ENCODE measurements around the gene TAF11L3. TPM values are rescaled to one million over a fixed set of nuclear protein-coding genes. Genes with fewer than 3 reads are reported as not detected.
"Not testable (repeated sequence)": the region's sequence is repeated elsewhere in the genome, so short reads cannot be mapped to it uniquely, and the experiment has no call there.

Gene TAF11L3
- not detected in 2 replicates for total RNA-seq

GRCh38 chr5:17518067-17518466 lies at the start of gene TAF11L3:
TSS of gene TAF11L3 (plus strand) at chr5:17518367.
- H3K36me3 Mint-ChIP-seq (ENCODE audit: low read depth); H3K27me3 Mint-ChIP-seq (ENCODE audit: insufficient read depth); H3K27ac Mint-ChIP-seq; intact Hi-C loops (cut with micrococcal nuclease); H3K4me1 Mint-ChIP-seq (ENCODE audit: low read depth); H3K9me3 Mint-ChIP-seq; DNase-seq (ENCODE audit: low spot score); H3K4me3 Mint-ChIP-seq: not testable (repeated sequence)

- H3K36me3 Mint-ChIP-seq (ENCODE audit: low read depth): no peaks in the 10 kb centered on the region
Observed at GRCh38 chr5:17470064-17470463, 48.1 kb upstream of the TAF11L3 start.

GRCh38 chr5:17475064-17475463 lies 43.1 kb upstream of the TAF11L3 start:
- DNase-seq (ENCODE audit: low spot score); H3K9me3 Mint-ChIP-seq; H3K27me3 Mint-ChIP-seq (ENCODE audit: insufficient read depth); H3K36me3 Mint-ChIP-seq (ENCODE audit: low read depth); H3K4me1 Mint-ChIP-seq (ENCODE audit: low read depth); intact Hi-C loops (cut with micrococcal nuclease); H3K4me3 Mint-ChIP-seq; H3K27ac Mint-ChIP-seq: not testable (repeated sequence)

More at GRCh38 chr5:17470064-17470463, 48.1 kb upstream of the TAF11L3 start:
- Mint-ChIP-seq H3K4me1 (ENCODE audit: low read depth) (no peaks in the 10 kb centered on the region), H3K4me3 (no peak overlapping the region), H3K27ac (no peak overlapping the region), H3K27me3 (ENCODE audit: insufficient read depth) (no peaks in the 10 kb centered on the region), H3K9me3 (peaks cover 8% of the 10 kb centered on the region)
- intact Hi-C loops (cut with micrococcal nuclease): no loop called here
- DNase-seq (ENCODE audit: low spot score): no peak

GRCh38 chr5:17477043-17477442 lies 41.1 kb upstream of the TAF11L3 start:
- Mint-ChIP-seq H3K4me3 (no peak overlapping the region), H3K27ac (no peak overlapping the region), H3K9me3 (no peaks in the 10 kb centered on the region), H3K27me3 (ENCODE audit: insufficient read depth) (no peaks in the 10 kb centered on the region), H3K36me3 (ENCODE audit: low read depth) (no peaks in the 10 kb centered on the region), H3K4me1 (ENCODE audit: low read depth) (no peaks in the 10 kb centered on the region)
- intact Hi-C loops (cut with micrococcal nuclease): no loop called here
- DNase-seq (ENCODE audit: low spot score): no peak

- Mint-ChIP-seq H3K27ac (no peak overlapping the region), H3K4me1 (ENCODE audit: low read depth) (no peaks in the 10 kb centered on the region), H3K9me3 (no peaks in the 10 kb centered on the region), H3K4me3 (no peak overlapping the region), H3K36me3 (ENCODE audit: low read depth) (no peaks in the 10 kb centered on the region), H3K27me3 (ENCODE audit: insufficient read depth) (no peaks in the 10 kb centered on the region)
- no peak for DNase-seq (ENCODE audit: low spot score)
- intact Hi-C loops (cut with micrococcal nuclease): no loop called here
Observed at GRCh38 chr5:17477573-17478265, 40.4 kb upstream of the TAF11L3 start.

GRCh38 chr5:17481378-17481777 lies 36.8 kb upstream of the TAF11L3 start:
- H3K9me3 Mint-ChIP-seq: no peaks in the 10 kb centered on the region
- DNase-seq (ENCODE audit: low spot score): no peak
- no peak overlapping the region for H3K27ac Mint-ChIP-seq
- no peak overlapping the region for H3K4me3 Mint-ChIP-seq
- H3K36me3 Mint-ChIP-seq (ENCODE audit: low read depth): no peaks in the 10 kb centered on the region
- H3K4me1 Mint-ChIP-seq (ENCODE audit: low read depth): no peaks in the 10 kb centered on the region
- intact Hi-C loops (cut with micrococcal nuclease): no loop called here
- no peaks in the 10 kb centered on the region for H3K27me3 Mint-ChIP-seq (ENCODE audit: insufficient read depth)

GRCh38 chr5:17482790-17483189 lies 35.4 kb upstream of the TAF11L3 start:
- Mint-ChIP-seq H3K36me3 (ENCODE audit: low read depth) (no peaks in the 10 kb centered on the region), H3K4me3 (no peak overlapping the region), H3K27me3 (ENCODE audit: insufficient read depth) (no peaks in the 10 kb centered on the region), H3K9me3 (no peaks in the 10 kb centered on the region), H3K4me1 (ENCODE audit: low read depth) (no peaks in the 10 kb centered on the region), H3K27ac (no peak overlapping the region)
- intact Hi-C loops (cut with micrococcal nuclease): no loop called here
- DNase-seq (ENCODE audit: low spot score): no peak

- H3K4me1 Mint-ChIP-seq (ENCODE audit: low read depth); intact Hi-C loops (cut with micrococcal nuclease); H3K27ac Mint-ChIP-seq; H3K4me3 Mint-ChIP-seq; H3K27me3 Mint-ChIP-seq (ENCODE audit: insufficient read depth); H3K36me3 Mint-ChIP-seq (ENCODE audit: low read depth); DNase-seq (ENCODE audit: low spot score): not testable (repeated sequence)
- H3K9me3 Mint-ChIP-seq: peaks cover 11% of the 10 kb centered on the region
Observed at GRCh38 chr5:17486464-17487173, 31.5 kb upstream of the TAF11L3 start.

GRCh38 chr5:17487174-17487512 lies 31.0 kb upstream of the TAF11L3 start:
- DNase-seq (ENCODE audit: low spot score): no peak
- H3K36me3 Mint-ChIP-seq (ENCODE audit: low read depth): no peaks in the 10 kb centered on the region
- H3K9me3 Mint-ChIP-seq: peaks cover 11% of the 10 kb centered on the region
- intact Hi-C loops (cut with micrococcal nuclease): no loop called here
- no peak overlapping the region for H3K4me3 Mint-ChIP-seq
- no peak overlapping the region for H3K27ac Mint-ChIP-seq
- no peaks in the 10 kb centered on the region for H3K27me3 Mint-ChIP-seq (ENCODE audit: insufficient read depth)
- H3K4me1 Mint-ChIP-seq (ENCODE audit: low read depth): no peaks in the 10 kb centered on the region

GRCh38 chr5:17491257-17491656 lies 26.9 kb upstream of the TAF11L3 start:
- H3K4me1 Mint-ChIP-seq (ENCODE audit: low read depth); H3K4me3 Mint-ChIP-seq; H3K36me3 Mint-ChIP-seq (ENCODE audit: low read depth); H3K27me3 Mint-ChIP-seq (ENCODE audit: insufficient read depth); H3K27ac Mint-ChIP-seq; intact Hi-C loops (cut with micrococcal nuclease); DNase-seq (ENCODE audit: low spot score): not testable (repeated sequence)
- peaks cover 19% of the 10 kb centered on the region for H3K9me3 Mint-ChIP-seq

GRCh38 chr5:17492770-17493169 lies 25.4 kb upstream of the TAF11L3 start:
- DNase-seq (ENCODE audit: low spot score): no peak
- H3K9me3 Mint-ChIP-seq: peaks cover 19% of the 10 kb centered on the region
- no peaks in the 10 kb centered on the region for H3K36me3 Mint-ChIP-seq (ENCODE audit: low read depth)
- no peak overlapping the region for H3K4me3 Mint-ChIP-seq
- no peaks in the 10 kb centered on the region for H3K27me3 Mint-ChIP-seq (ENCODE audit: insufficient read depth)
- intact Hi-C loops (cut with micrococcal nuclease): no loop called here
- no peak overlapping the region for H3K27ac Mint-ChIP-seq
- no peaks in the 10 kb centered on the region for H3K4me1 Mint-ChIP-seq (ENCODE audit: low read depth)

- no peaks in the 10 kb centered on the region for H3K4me1 Mint-ChIP-seq (ENCODE audit: low read depth)
- no peak for DNase-seq (ENCODE audit: low spot score)
- peaks cover 15% of the 10 kb centered on the region for H3K9me3 Mint-ChIP-seq
- H3K27ac Mint-ChIP-seq: no peak overlapping the region
- H3K4me3 Mint-ChIP-seq: no peak overlapping the region
- intact Hi-C loops (cut with micrococcal nuclease): no loop called here
- no peaks in the 10 kb centered on the region for H3K27me3 Mint-ChIP-seq (ENCODE audit: insufficient read depth)
- no peaks in the 10 kb centered on the region for H3K36me3 Mint-ChIP-seq (ENCODE audit: low read depth)
Observed at GRCh38 chr5:17497446-17497845, 20.7 kb upstream of the TAF11L3 start.

- intact Hi-C loops (cut with micrococcal nuclease); H3K4me1 Mint-ChIP-seq (ENCODE audit: low read depth); H3K4me3 Mint-ChIP-seq; H3K27ac Mint-ChIP-seq; DNase-seq (ENCODE audit: low spot score); H3K27me3 Mint-ChIP-seq (ENCODE audit: insufficient read depth); H3K36me3 Mint-ChIP-seq (ENCODE audit: low read depth): not testable (repeated sequence)
- peaks cover 10% of the 10 kb centered on the region for H3K9me3 Mint-ChIP-seq
Observed at GRCh38 chr5:17497931-17498330, 20.2 kb upstream of the TAF11L3 start, which contains the start of gene TAF11L2. TSS of gene TAF11L2 (plus strand) at chr5:17498231.
